Measurements from ENCODE around the gene PLA2G2D. TPM values are rescaled to one million over a fixed set of nuclear protein-coding genes. Genes with fewer than 3 reads are reported as not detected.

The PLA2G2D gene
- total and polyA plus RNA-seq, 9 of the 15 experiments (the other 6 are each of a cell fraction or from before 2014, with no cell fraction given) = not detected

DNA sequence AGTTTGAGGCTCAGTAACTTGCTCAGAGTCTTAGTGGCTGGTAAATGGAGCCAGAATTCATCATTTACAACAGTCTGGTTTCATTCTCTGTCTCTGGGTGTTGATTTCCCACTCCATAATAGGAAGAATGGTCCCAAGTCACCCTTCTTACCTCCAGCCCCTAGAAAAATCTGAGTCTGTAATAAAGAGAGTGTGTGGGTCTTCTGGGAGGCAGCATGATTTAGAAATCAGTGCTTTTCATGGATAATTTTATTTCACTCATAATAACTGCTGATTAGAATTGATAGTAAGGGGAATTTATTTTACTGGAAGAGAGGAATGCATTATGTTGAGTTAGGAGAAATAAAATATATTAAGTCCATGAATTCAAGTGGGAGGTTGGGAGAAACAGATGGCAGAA is 2.1 kb downstream of the PLA2G2D start:
- peaks cover 40 to 78% of the 10 kb centered on the region in 2 experiments for H3K27me3 ChIP-seq (ENCODE audit: control insufficient read depth in 2 of 2, insufficient read depth in 2 of 2, low read length in 2 of 2)

GRCh38 chr1:20115916-20116315 is 3.4 kb downstream of the PLA2G2D start:
- no peaks in the 10 kb centered on the region for H3K36me3 ChIP-seq (ENCODE audit: control insufficient read depth, insufficient read depth, low read length)
- in situ Hi-C loops (cut with MboI) = no loop called here
- FAIRE-seq (no peak), ATAC-seq (no peak), DNase-seq (ENCODE audit: extremely low read depth in 1 of 4, low spot score in 3 of 4) (no peak)
- H3K4me1 ChIP-seq (replicated peaks in 1 of 2; ENCODE audit: control insufficient read depth in 2 of 2, insufficient read depth in 2 of 2, low read length in 2 of 2) = no peaks in the 10 kb centered on the region
- H4K20me1 ChIP-seq (replicated peaks; ENCODE audit: control insufficient read depth, insufficient read depth, low read length) = peaks cover 3% of the 10 kb centered on the region; the same call in 1 of the 2 replicates
- H3K9me3 ChIP-seq (replicated peaks; ENCODE audit: control insufficient read depth, insufficient read depth, low read depth, low read length) = no peaks in the 10 kb centered on the region
- H3K27ac ChIP-seq (ENCODE audit: extremely low read depth, low read depth, low read length) = no peak overlapping the region
- POLR2A ChIA-PET = interaction anchor here (0.6 to 1.3 kb wide), 2 partner anchors 8 to 1616 kb away, joined by 4 read pairs; no protein-coding TSS in a partner anchor
- WGBS (ENCODE audit: insufficient coverage, low coverage, missing lambda C conversion rate) = under 1% methylated on average over 7 of the region's 7 CpGs
- no peak overlapping the region for H3K4me3 ChIP-seq
- no peak overlapping the region for H3K4me2 ChIP-seq (ENCODE audit: insufficient read depth, low read length)
- no peak overlapping the region for H2AFZ ChIP-seq (ENCODE audit: low read depth, low read length)
- TF ChIP-seq SIN3B (IDR thresholded peaks at IDR 0.05; ENCODE audit: low read depth) = no peak
- TF ChIP-seq ZFPM2 (CRISPR knock-in tag; IDR thresholded peaks at IDR 0.05) = no peak
- no peak for TF ChIP-seq COPS2 (conservative IDR thresholded peaks at IDR 0.05)
- no peak for TF ChIP-seq ATF7 (IDR thresholded peaks at IDR 0.05)
- no peak for TF ChIP-seq ZNF133 (CRISPR knock-in tag; IDR thresholded peaks at IDR 0.05)
- TF ChIP-seq FOS (IDR thresholded peaks at IDR 0.05; ENCODE audit: extremely low read depth, insufficient read length) = no peak
- TF ChIP-seq SLC30A9 (CRISPR knock-in tag; IDR thresholded peaks at IDR 0.05) = no peak
- peaks cover 34 to 73% of the 10 kb centered on the region in 2 experiments for H3K27me3 ChIP-seq (ENCODE audit: control insufficient read depth in 2 of 2, insufficient read depth in 2 of 2, low read length in 2 of 2)
- H3K9me1 ChIP-seq (ENCODE audit: control insufficient read depth, insufficient read depth, low read length) = no peaks in the 10 kb centered on the region
- H3K79me2 ChIP-seq (ENCODE audit: control insufficient read depth, insufficient read depth, low read length) = no peaks in the 10 kb centered on the region
- no TSS peak for BruUV-seq (replicated peaks)
- H3K9ac ChIP-seq (ENCODE audit: insufficient read depth in 1 of 2, low read depth in 2 of 2, low read length in 2 of 2) = no peak overlapping the region
- CTCF ChIA-PET (ENCODE audit: low intra/inter-chr PET ratio) = no interaction called here
- intact Hi-C loops (cut with micrococcal nuclease) = no loop called here

More for the DNA sequence above, 2.1 kb downstream of the PLA2G2D start:
- ATAC-seq (no peak), DNase-seq (ENCODE audit: extremely low read depth in 1 of 4, low spot score in 3 of 4) (no peak), FAIRE-seq (no peak)
- no TSS peak for BruUV-seq (replicated peaks)
- Histone ChIP-seq H3K9me3 (replicated peaks; ENCODE audit: control insufficient read depth, insufficient read depth, low read depth, low read length) (no peaks in the 10 kb centered on the region), H3K4me1 (replicated peaks in 1 of 2; ENCODE audit: control insufficient read depth in 2 of 2, insufficient read depth in 2 of 2, low read length in 2 of 2) (no peaks in the 10 kb centered on the region), H3K9me1 (ENCODE audit: control insufficient read depth, insufficient read depth, low read length) (no peaks in the 10 kb centered on the region), H3K4me3 (no peak overlapping the region), H3K4me2 (ENCODE audit: insufficient read depth, low read length) (no peak overlapping the region), H3K36me3 (ENCODE audit: control insufficient read depth, insufficient read depth, low read length) (no peaks in the 10 kb centered on the region), H3K9ac (ENCODE audit: insufficient read depth in 1 of 2, low read depth in 2 of 2, low read length in 2 of 2) (no peak overlapping the region), H3K79me2 (ENCODE audit: control insufficient read depth, insufficient read depth, low read length) (no peaks in the 10 kb centered on the region), H4K20me1 (replicated peaks; ENCODE audit: control insufficient read depth, insufficient read depth, low read length) (peaks cover 3% of the 10 kb centered on the region; the same call in 1 of the 2 replicates), H3K27ac (ENCODE audit: extremely low read depth, low read depth, low read length) (no peak overlapping the region), H2AFZ (ENCODE audit: low read depth, low read length) (no peak overlapping the region)
- in situ Hi-C loops (cut with MboI) (no loop called here), intact Hi-C loops (cut with micrococcal nuclease) (no loop called here)
- POLR2A ChIA-PET = no interaction called here
- TF ChIP-seq ADNP (tag; IDR thresholded peaks at IDR 0.05) = no peak
- TF ChIP-seq SRSF7 (optimal IDR thresholded peaks at IDR 0.05; ENCODE audit: low read depth, low read length) = no peak
- TF ChIP-seq ZNF347 (CRISPR knock-in tag; IDR thresholded peaks at IDR 0.05; ENCODE audit: low read depth) = no peak
- no peak for TF ChIP-seq ZNF436 (CRISPR knock-in tag; IDR thresholded peaks at IDR 0.05)
- no peak for TF ChIP-seq NCOA4 (IDR thresholded peaks at IDR 0.05; ENCODE audit: partially characterized antibody)
- CTCF ChIA-PET (ENCODE audit: low intra/inter-chr PET ratio) = no interaction called here
